LNCAP (cell line): ENCODE measurements around the gene SDCBP2.

Source experiments
- TF ChIP-seq, protein P1 (sequence below): fragments of 450-650 bp; IDR thresholded peaks from 2 replicates; pipeline ENCODE4 v1.5.1; 2017; ENCODE audit warnings: mild to moderate bottlenecking

The SDCBP2 gene

DNA sequence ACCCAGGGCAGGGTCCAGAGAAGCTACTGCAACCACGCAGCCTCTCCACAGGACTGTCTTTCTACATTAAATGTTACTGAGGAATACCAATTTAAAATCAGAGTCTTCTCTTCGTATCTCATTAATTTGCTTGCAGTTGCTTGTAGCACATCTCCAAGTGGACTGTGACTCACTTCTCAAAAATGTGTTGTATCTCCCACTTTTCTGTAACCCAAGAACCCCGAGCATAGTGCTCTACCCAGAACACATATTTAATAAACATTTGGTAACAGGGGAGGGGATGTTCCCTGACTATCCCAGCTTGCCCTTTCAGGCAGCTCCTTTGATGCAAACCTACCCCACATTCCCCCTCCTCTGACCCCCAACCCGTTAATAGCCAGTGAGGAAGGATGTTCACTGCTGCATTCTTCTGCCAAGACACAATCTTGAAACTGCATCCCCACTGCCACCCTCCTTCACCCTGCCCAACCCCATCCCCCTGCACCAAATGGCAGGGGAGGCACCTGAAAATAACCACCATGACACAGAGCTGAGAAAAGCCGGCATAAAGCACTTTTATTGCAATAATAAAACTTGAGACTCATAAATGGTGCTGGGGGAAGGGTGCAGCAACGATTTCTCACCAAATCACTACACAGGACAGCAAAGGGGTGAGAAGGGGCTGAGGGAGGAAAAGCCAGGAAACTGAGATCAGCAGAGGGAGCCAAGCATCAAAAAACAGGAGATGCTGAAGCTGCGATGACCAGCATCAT lies 39.7 kb upstream of the SDCBP2 start:
- TF ChIP-seq, protein P1, sequence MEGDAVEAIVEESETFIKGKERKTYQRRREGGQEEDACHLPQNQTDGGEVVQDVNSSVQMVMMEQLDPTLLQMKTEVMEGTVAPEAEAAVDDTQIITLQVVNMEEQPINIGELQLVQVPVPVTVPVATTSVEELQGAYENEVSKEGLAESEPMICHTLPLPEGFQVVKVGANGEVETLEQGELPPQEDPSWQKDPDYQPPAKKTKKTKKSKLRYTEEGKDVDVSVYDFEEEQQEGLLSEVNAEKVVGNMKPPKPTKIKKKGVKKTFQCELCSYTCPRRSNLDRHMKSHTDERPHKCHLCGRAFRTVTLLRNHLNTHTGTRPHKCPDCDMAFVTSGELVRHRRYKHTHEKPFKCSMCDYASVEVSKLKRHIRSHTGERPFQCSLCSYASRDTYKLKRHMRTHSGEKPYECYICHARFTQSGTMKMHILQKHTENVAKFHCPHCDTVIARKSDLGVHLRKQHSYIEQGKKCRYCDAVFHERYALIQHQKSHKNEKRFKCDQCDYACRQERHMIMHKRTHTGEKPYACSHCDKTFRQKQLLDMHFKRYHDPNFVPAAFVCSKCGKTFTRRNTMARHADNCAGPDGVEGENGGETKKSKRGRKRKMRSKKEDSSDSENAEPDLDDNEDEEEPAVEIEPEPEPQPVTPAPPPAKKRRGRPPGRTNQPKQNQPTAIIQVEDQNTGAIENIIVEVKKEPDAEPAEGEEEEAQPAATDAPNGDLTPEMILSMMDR = no peak

DNA sequence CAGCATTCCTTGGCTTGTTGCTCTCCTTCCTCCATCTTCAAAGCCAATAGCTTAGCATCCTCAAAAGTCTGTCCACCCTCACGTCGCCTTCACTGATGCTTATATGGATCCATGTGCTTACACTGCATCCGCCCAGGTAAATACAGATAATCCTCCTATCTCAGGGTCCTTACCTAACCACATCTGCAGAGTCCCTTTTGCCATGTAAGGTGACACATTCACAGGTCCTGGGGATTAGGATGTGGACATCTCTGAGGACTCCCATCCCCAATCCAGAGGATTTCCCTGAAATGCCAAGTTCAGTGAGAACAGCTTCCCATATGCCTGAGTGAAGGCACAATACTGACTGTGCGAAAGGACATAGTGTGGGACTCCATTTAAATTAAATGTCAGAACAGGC lies 38.5 kb upstream of the SDCBP2 start:
- TF ChIP-seq, protein P1 = no peak

DNA sequence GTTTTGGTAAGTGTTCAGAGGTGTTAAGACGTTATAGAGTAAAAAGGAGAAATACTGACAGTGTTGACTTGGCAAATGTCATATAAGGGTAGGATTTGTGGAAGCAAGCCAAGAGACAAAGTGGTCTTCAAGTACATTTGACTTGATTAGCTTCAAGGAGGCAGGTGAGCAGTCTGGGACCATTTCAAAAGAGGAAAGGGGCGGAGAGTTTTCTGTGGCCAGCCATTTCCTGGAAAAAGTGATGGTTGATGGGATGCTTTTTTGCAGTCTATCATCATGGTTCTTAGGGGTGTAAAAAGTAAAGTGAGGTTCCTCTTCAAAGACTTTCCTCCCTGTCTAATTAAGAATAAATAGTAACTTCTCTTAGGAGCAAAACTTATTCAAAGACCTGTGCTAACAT lies 35.2 kb upstream of the SDCBP2 start:
- TF ChIP-seq, protein P1 = no peak

DNA sequence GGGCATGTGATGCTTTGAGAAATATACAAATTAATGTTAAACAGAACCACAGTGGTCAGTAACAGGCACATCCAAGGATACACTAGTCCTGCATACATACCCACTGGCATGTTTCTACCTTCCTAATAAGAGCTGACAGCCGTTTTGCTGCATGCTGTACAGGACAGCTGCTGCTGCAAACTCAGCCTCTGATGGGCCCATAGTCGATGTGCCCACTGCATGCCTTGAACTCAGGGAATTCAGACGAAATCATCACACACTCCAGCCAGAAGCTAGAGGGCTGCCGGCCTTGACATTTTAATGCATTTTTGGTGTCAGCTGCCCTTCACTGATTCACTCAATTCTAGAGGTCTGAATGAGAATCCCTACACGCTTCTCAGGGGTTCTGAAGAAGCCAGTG lies 34.6 kb upstream of the SDCBP2 start:
- TF ChIP-seq, protein P1 = no peak

DNA sequence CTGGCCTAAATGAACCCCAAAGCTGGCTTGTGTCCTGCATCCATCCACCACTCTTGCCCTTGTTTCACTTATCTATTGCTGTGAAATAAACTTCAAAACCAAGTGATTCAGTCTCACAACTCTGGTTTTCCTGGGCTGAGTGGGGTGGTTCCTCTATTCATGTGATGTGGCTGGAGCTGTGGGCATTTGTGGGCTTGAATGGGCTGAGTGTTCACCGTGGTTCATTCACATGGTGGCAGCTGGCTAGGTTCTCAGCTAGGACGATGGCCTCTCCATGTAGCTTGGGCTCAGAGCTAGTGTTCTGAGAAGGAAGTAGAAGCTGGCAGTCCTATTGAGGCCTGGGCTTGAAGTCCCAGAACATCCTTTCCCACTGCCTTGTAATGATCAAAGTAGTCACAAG lies 33.5 kb upstream of the SDCBP2 start:
- TF ChIP-seq, protein P1 = no peak

DNA sequence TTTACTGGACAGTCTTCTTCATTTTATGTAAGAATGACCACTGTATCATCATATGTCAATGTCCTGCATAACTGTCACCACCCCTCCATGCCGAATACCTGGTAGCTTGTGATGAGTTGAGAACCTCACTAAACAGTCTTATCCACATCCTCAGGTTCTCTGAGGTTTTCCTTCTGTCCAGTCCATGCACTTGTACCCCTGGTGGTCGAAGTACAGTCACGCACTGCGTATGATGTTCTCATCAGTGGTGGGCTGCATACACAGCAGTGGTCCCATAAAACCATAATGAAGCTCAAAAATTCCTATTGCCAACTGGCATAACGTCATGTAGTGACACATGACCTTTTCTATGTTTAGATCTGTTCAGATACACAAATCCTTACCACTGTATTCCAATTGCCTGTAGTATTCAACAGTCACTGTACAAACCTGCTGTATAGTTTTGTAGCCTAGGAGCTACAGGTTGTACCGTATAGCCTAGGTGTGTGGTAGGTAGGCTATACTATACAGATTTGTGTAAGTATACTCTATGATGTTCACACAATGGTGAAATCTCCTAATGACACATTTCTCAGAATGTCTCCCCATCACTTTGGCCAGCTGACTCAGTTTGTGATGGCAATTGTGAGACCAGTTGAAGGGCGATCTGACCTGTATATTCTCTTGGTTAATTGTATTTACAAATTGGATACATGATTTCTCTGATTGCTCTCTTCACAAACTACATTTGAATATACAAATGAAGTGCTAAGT lies 31.3 kb upstream of the SDCBP2 start:
- TF ChIP-seq, protein P1 = no peak

DNA sequence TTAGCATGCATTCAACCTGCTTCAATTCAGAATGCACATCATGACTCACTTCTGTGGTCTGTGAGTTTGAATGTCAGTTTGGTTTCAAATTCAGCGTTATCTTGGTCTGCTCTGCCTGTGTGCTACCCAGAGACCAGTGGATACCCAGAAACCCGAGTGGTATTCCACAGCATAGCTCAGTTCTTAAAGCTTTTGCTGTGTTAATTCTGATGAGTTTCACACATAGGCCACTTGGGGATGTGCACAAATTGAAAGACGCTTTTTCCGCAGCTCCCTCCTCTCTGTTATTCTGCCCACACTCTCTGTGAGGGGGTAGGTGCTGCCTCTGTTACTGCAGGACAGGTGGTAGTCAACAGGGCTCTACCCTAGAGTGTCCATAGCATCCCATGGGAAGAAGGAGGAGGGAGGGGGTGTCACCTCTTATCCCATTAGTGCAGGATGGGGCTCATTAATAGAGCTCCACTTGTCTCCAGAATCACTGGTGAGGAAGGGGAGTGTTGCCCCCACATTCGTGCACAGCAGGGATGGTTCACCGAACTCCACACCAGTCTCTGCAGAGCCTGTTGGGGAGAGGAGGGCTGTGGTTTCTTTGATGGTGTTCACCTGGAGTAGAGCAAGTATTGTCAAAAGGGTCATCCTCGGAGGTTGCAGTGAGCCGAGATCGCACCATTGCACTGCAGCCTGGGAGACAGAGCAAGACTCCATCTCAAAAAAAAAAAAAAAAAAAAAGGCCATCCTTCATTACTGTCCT lies 29.2 kb upstream of the SDCBP2 start:
- TF ChIP-seq, protein P1 = no peak
